OCI-LY7 (cell line): Measurements from ENCODE around the gene BACH2.

Experiments
- EZH2phosphoT487 ChIP-seq: fragments of 200-600 bp; sonication (generic); IDR thresholded peaks from 2 replicates; pipeline ENCODE4 v1.6.1; 2018; ENCODE audit warnings: low read depth, borderline replicate concordance, mild to moderate bottlenecking, mixed run types, antibody characterized with exemption, low read length, moderate library complexity, mixed read lengths
- TF ChIP-seq, protein P1 (sequence below): fragments of 200-600 bp; sonication (generic); conservative IDR thresholded peaks from 2 replicates; pipeline ENCODE4 v1.5.1; 2014; ENCODE audit warnings: mild to moderate bottlenecking, antibody characterized with exemption, low read length, moderate library complexity, mixed read lengths

DNA sequence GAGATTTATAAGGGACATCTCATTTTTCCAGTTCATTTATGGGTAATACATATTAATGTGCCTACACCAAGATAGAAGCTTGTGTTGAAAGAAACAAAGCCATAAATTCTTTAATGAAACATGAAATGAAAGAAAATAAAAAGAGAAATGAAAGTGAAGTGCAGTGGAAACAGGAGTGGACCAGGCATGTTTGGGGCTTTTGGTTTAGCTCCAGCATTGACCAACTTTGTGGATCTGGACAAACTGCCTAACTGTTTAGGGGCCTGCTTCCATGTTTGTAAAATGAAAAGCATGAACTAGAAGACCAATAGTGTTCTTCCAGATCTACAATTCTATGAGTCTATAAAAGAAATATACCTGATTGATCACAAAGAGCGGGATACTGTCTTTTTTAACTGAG, 277.4 kb downstream of the BACH2 start:
- TF ChIP-seq, protein P1, sequence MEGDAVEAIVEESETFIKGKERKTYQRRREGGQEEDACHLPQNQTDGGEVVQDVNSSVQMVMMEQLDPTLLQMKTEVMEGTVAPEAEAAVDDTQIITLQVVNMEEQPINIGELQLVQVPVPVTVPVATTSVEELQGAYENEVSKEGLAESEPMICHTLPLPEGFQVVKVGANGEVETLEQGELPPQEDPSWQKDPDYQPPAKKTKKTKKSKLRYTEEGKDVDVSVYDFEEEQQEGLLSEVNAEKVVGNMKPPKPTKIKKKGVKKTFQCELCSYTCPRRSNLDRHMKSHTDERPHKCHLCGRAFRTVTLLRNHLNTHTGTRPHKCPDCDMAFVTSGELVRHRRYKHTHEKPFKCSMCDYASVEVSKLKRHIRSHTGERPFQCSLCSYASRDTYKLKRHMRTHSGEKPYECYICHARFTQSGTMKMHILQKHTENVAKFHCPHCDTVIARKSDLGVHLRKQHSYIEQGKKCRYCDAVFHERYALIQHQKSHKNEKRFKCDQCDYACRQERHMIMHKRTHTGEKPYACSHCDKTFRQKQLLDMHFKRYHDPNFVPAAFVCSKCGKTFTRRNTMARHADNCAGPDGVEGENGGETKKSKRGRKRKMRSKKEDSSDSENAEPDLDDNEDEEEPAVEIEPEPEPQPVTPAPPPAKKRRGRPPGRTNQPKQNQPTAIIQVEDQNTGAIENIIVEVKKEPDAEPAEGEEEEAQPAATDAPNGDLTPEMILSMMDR, result no peak
- TF ChIP-seq EZH2phosphoT487, result no peak
